Colonic mucosa (tissue), 4 donors: ENCODE data around the gene NRSN1. TPM values are rescaled to one million over a fixed set of nuclear protein-coding genes. Genes with fewer than 3 reads are reported as not detected.
A peak's percentile ranks its signal among the peaks of the same experiment; 100 is the strongest.

Experiments
- DNase-seq: peaks from one replicate; pipeline ENCODE4 v3.0.0-alpha.2; 2020
- H3K27ac ChIP-seq: fragments of 200-600 bp; one replicate; pipeline ENCODE4 v1.8.0; 2021
- H3K27me3 ChIP-seq: fragments of 200-600 bp; one replicate; pipeline ENCODE4 v1.8.0; 2021
- H3K36me3 ChIP-seq: fragments of 200-600 bp; one replicate; pipeline ENCODE4 v1.8.0; 2021
- H3K4me1 ChIP-seq: fragments of 200-600 bp; one replicate; pipeline ENCODE4 v1.8.0; 2021; ENCODE audit warnings: mild to moderate bottlenecking
- H3K4me3 ChIP-seq: fragments of 200-600 bp; one replicate; pipeline ENCODE4 v1.8.0; 2021
- H3K9ac ChIP-seq, 2 donors: one replicate each; pipeline ENCODE4 v1.7.0; 2013; ENCODE audit warnings: control low read depth in 2 of 2, low read depth in 2 of 2, low read length in 2 of 2
- H3K9me3 ChIP-seq: fragments of 200-600 bp; one replicate; pipeline ENCODE4 v1.8.0; 2021
- intact Hi-C: fragments of 100-400 bp; cut with DNase I; formaldehyde crosslinking; loops from one replicate; pipeline ENCODE4 v1.14.1; 2022
- total RNA-seq, 2 donors: library from RNA; stranded (reverse); fragmentation: NEBNext Ultra II Directional in 1 of 2; extraction: Animal tissue kit (Norgen Biotek cat#: 25700) in 1 of 2; gene quantifications; one replicate each; pipeline ENCODE4 v1.2.1, GENCODE V29; 2021
- TF ChIP-seq, protein P1 (sequence below): fragments of 200-600 bp; IDR thresholded peaks from one replicate; pipeline ENCODE4 v1.8.0; 2022; ENCODE audit warnings: antibody characterized with exemption, mild to moderate bottlenecking
- donor health status: healthy.
- donor health status: DM: no; HTN: no; CAD: no.
- donor health status: DM: no; HTN: no; CAD: no.

The NRSN1 gene, protein sequence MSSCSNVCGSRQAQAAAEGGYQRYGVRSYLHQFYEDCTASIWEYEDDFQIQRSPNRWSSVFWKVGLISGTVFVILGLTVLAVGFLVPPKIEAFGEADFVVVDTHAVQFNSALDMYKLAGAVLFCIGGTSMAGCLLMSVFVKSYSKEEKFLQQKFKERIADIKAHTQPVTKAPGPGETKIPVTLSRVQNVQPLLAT
- under 1 TPM in 1 of 2 donors, not detected in 1; 0.64 TPM for total RNA-seq

DNA sequence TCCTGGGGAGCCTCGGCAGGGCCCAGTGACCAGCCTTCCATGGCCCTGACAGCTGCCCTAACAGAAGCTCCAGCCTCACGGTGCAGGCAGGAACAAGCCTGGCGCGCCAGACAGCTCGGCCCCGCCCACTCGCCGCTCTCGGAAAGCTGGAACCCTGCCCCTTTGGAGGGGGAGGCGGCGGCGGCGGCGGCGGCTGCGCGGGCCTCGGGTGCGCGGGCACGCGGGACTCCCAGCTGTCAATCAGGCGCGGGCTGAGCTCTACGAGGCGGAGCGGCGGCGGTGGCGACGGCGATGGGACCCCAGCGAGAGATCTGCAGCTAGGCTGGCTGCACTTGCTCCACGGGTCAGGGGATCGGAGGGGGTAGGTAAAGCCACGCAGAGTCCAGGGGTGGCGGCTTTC is at the start of gene NRSN1:
TSS of gene NRSN1 (plus strand) at position 236 of the 400 bp plus-strand sequence. CDS start 8,113 bp downstream, outside the sequence.
- no peak within 1 kb of the TSS for H3K9ac ChIP-seq
- DNase-seq: peak; percentile 33

DNA sequence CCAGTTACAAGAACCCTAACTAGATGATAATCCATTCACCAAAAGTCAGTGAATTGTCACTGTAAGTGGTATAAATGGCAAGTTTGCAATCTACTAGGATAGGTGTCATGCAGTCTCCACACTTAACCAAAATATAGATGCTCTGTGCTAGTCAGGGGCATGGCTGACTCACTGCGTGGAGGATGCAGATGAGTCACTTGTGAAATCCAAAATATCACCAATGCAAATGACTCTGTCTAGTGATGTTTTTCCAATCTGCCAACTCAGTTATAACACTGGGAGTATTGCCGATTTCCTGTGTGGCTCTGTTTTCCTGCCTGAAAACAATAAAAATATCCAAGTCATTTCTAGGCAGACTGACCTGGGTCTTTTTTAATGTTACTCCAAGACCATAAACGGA is 47.8 kb upstream of the NRSN1 start:
- TF ChIP-seq, protein P1, sequence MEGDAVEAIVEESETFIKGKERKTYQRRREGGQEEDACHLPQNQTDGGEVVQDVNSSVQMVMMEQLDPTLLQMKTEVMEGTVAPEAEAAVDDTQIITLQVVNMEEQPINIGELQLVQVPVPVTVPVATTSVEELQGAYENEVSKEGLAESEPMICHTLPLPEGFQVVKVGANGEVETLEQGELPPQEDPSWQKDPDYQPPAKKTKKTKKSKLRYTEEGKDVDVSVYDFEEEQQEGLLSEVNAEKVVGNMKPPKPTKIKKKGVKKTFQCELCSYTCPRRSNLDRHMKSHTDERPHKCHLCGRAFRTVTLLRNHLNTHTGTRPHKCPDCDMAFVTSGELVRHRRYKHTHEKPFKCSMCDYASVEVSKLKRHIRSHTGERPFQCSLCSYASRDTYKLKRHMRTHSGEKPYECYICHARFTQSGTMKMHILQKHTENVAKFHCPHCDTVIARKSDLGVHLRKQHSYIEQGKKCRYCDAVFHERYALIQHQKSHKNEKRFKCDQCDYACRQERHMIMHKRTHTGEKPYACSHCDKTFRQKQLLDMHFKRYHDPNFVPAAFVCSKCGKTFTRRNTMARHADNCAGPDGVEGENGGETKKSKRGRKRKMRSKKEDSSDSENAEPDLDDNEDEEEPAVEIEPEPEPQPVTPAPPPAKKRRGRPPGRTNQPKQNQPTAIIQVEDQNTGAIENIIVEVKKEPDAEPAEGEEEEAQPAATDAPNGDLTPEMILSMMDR: no peak
- intact Hi-C loops: no loop called here
- Histone ChIP-seq H3K9me3 (no peaks in the 10 kb centered on the region), H3K9ac (no peak overlapping the region), H3K27me3 (no peaks in the 10 kb centered on the region), H3K4me1 (no peaks in the 10 kb centered on the region), H3K36me3 (no peaks in the 10 kb centered on the region), H3K27ac (no peak overlapping the region), H3K4me3 (no peak overlapping the region)
- DNase-seq: no peak

More for the DNA sequence above, at the start of gene NRSN1:
- Histone ChIP-seq H3K36me3 (no peaks in the 10 kb centered on the region), H3K27me3 (no peaks in the 10 kb centered on the region), H3K4me1 (no peaks in the 10 kb centered on the region), H3K4me3 (no peak within 1 kb of the TSS), H3K27ac (no peak within 1 kb of the TSS), H3K9me3 (no peaks in the 10 kb centered on the region)
- intact Hi-C loops: no loop called here
- TF ChIP-seq, protein P1: no peak

DNA sequence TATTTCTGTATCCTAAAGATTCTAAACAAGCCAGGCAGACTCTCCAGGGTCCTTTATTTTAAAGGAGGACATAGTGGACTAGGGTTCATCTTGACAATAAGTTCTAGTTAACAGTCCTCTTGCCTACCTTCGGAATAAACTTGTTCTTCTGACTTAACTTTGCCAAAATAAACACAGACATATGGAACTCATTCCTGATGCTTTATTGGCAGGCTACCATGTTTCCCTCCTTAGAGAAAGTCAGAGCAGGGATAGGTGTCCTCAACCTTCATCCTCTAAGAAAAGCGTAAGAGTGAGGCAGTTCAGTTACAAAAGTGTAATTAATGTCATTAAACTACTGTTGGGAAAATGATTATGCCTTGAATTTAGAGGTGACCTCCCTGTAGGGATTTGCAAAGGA is 46.9 kb upstream of the NRSN1 start:
- TF ChIP-seq, protein P1: no peak

DNA sequence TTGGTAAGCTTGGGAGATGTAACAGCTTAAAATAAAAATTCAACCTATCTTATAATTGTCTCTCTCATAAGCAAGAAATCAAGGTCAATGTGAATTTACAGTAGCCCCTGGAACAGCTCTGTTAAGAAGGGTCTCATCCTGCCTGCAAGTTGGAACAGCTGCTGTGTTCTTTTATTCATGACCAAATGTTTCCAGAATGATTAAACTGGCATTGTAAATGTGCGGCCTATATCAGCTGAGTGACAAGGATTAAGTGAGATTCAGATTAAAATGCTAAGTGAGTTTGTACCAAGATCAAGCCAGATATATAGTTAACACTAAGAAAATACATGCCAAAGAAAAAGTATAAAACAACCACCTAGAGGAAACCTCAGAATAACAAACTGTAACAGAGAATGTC is 45.3 kb upstream of the NRSN1 start:
- DNase-seq: no peak
- Histone ChIP-seq H3K9ac (no peak overlapping the region), H3K27me3 (no peaks in the 10 kb centered on the region), H3K4me3 (no peak overlapping the region), H3K27ac (no peak overlapping the region), H3K4me1 (no peaks in the 10 kb centered on the region), H3K36me3 (no peaks in the 10 kb centered on the region), H3K9me3 (no peaks in the 10 kb centered on the region)
- intact Hi-C loops: no loop called here
- TF ChIP-seq, protein P1: no peak

More for the DNA sequence above, 46.9 kb upstream of the NRSN1 start:
- DNase-seq: no peak
- no peak overlapping the region for H3K9ac ChIP-seq
- H3K27me3 ChIP-seq: no peaks in the 10 kb centered on the region
- H3K27ac ChIP-seq: no peak overlapping the region
- no peaks in the 10 kb centered on the region for H3K4me1 ChIP-seq
- no peaks in the 10 kb centered on the region for H3K9me3 ChIP-seq
- H3K36me3 ChIP-seq: no peaks in the 10 kb centered on the region
- intact Hi-C loops: no loop called here
- no peak overlapping the region for H3K4me3 ChIP-seq

DNA sequence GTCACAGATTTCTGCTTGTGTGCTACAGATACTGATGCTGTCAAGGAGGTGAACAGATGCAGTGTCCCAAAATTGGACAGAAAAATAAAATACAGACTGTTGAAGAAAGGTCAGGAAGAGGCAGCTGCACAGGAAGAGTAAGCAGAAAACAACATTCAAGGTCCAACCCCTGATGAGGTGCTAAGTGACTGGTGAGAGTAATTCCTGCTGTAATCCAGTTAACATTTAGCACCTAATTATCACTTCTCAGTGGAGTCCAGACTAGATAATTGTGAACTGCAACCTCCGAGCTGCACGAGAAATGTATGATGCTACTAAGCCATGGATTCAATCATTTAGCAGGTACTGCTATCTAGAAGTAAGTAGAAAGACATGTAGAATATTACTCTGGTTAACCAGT is 36.3 kb upstream of the NRSN1 start:
- Histone ChIP-seq H3K9me3 (no peaks in the 10 kb centered on the region), H3K4me3 (no peak overlapping the region), H3K27me3 (no peaks in the 10 kb centered on the region), H3K4me1 (no peaks in the 10 kb centered on the region), H3K27ac (no peak overlapping the region), H3K36me3 (no peaks in the 10 kb centered on the region), H3K9ac (no peak overlapping the region)
- intact Hi-C loops: no loop called here
- TF ChIP-seq, protein P1: no peak
- no peak for DNase-seq
